PFSK-1 (cell line): Measurements from ENCODE around the gene YTHDF2.

Experiments used
- FOXP2 ChIP-seq: optimal IDR thresholded peaks from 2 replicates; pipeline ENCODE3; 2011; ENCODE audit warnings: borderline replicate concordance, control low read depth, inconsistent platforms; ENCODE audit not compliant: insufficient read depth; ENCODE audit errors: extremely low read length, extremely low read depth
- POLR2AphosphoS5 ChIP-seq: IDR thresholded peaks from 2 replicates; pipeline ENCODE4 v1.6.1; 2012; ENCODE audit warnings: low read depth, mild to moderate bottlenecking, control low read depth, low read length, moderate library complexity
- REST ChIP-seq, 2 experiments: IDR thresholded peaks; 2 replicates each; pipeline versions ENCODE4 v1.6.1 to v1.8.0; 2011 to 2012; ENCODE audit warnings: low read depth in 2 of 2, low read length in 2 of 2, control low read depth in 1 of 2, inconsistent platforms in 1 of 2, mild to moderate bottlenecking in 1 of 2, moderate library complexity in 1 of 2; ENCODE audit not compliant: insufficient read depth in 1 of 2
- SIN3A ChIP-seq: IDR thresholded peaks from 2 replicates; pipeline ENCODE4 v1.6.1; 2012; ENCODE audit warnings: mild to moderate bottlenecking, low read length, moderate library complexity, borderline replicate concordance; ENCODE audit not compliant: insufficient read depth
- TAF1 ChIP-seq: IDR thresholded peaks from 2 replicates; pipeline ENCODE4 v1.6.1; 2012; ENCODE audit warnings: low read length, control low read depth, borderline replicate concordance; ENCODE audit not compliant: insufficient read depth

The YTHDF2 gene

GRCh38 chr1:28744184-28744583, 7.4 kb downstream of the YTHDF2 start:
- TF ChIP-seq FOXP2: no peak

DNA sequence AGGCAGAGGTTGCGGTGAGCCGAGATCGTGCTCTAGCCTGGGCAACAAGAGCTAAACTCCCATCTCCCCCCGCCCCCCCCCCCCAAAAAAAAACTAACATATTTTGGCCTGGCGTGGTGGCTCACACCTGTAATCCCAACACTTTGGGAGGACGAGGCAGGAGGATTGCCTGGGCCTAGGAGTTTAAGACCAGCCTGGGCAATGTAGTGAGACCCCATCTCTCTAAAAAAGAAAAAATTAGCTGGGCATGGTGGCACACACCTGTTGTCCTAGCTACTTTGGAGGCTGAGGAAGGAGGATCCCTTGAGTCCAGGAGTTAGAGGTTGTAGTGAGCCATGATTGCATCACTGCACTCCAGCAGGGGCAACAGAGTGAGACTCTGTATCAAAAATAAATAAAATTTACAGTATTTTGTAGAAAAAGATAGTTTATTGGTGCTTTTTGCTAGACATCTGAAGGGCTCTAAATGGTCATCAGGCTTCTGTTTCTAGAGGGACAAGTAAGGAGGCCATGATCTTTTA, 9.0 kb downstream of the YTHDF2 start:
- TF ChIP-seq FOXP2 (no peak), TAF1 (no peak), REST (IDR thresholded peaks at IDR 0.05; ENCODE audit: insufficient read depth in 1 of 2, low read depth in 2 of 2, low read length in 2 of 2) (no peak), SIN3A (no peak), POLR2AphosphoS5 (no peak)

GRCh38 chr1:28750330-28750729, 13.6 kb downstream of the YTHDF2 start:
- TF ChIP-seq FOXP2 (no peak), REST (IDR thresholded peaks at IDR 0.05; ENCODE audit: insufficient read depth in 1 of 2, low read depth in 2 of 2, low read length in 2 of 2) (no peak), SIN3A (no peak), POLR2AphosphoS5 (no peak), TAF1 (no peak)

- no peak for TF ChIP-seq POLR2AphosphoS5
- TF ChIP-seq TAF1: no peak
- no peak for TF ChIP-seq REST (IDR thresholded peaks at IDR 0.05; ENCODE audit: insufficient read depth in 1 of 2, low read depth in 2 of 2, low read length in 2 of 2)
Observed at GRCh38 chr1:28751315-28752060, 14.7 kb downstream of the YTHDF2 start.

GRCh38 chr1:28755701-28756100, 19.0 kb downstream of the YTHDF2 start:
- no peak for TF ChIP-seq SIN3A
- TF ChIP-seq POLR2AphosphoS5: no peak
- no peak for TF ChIP-seq FOXP2
- no peak for TF ChIP-seq REST (IDR thresholded peaks at IDR 0.05; ENCODE audit: insufficient read depth in 1 of 2, low read depth in 2 of 2, low read length in 2 of 2)
- no peak for TF ChIP-seq TAF1
